ENCODE results near the gene YIPF3.

DNA sequence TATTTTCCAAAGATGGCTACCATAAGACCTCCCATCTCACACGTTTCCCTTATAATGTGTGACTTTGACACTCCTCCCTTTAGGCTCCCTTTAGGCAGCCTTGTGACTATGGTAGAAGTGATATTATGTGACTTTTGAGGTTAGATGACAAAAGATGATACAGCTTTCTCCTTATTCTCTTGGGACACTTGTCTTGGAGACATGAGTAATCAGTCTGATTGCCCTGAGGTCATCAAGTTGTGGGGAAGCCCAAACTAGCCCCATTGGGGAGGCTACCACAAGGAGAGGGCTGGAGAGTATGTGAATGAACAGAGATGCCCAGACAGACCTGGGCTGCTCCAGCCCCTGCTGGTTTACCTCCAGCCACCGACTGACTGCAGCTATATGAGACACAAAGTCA lies 50.8 kb downstream of the YIPF3 start:
- TF ChIP-seq, protein P1, sequence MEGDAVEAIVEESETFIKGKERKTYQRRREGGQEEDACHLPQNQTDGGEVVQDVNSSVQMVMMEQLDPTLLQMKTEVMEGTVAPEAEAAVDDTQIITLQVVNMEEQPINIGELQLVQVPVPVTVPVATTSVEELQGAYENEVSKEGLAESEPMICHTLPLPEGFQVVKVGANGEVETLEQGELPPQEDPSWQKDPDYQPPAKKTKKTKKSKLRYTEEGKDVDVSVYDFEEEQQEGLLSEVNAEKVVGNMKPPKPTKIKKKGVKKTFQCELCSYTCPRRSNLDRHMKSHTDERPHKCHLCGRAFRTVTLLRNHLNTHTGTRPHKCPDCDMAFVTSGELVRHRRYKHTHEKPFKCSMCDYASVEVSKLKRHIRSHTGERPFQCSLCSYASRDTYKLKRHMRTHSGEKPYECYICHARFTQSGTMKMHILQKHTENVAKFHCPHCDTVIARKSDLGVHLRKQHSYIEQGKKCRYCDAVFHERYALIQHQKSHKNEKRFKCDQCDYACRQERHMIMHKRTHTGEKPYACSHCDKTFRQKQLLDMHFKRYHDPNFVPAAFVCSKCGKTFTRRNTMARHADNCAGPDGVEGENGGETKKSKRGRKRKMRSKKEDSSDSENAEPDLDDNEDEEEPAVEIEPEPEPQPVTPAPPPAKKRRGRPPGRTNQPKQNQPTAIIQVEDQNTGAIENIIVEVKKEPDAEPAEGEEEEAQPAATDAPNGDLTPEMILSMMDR (IDR thresholded peaks at IDR 0.05): no peak
- TF ChIP-seq EZH2phosphoT487 (IDR thresholded peaks at IDR 0.05) (no peak), EZH2 (IDR thresholded peaks at IDR 0.05) (no peak)

All from neural progenitor cell (in vitro differentiated cells).